Right atrium auricular region (tissue), 2 donors: ENCODE measurements around the gene MYO10. TPM values are rescaled to one million over a fixed set of nuclear protein-coding genes. Genes with fewer than 3 reads are reported as not detected.

Experiments used
- DNase-seq: peaks from one replicate; pipeline ENCODE4 v3.0.0-alpha.2; 2019; ENCODE audit warnings: low spot score
- H3K27ac ChIP-seq, 2 donors: fragments of 200-600 bp; sonication (generic); 1 replicate in 1 of 2; 2 replicates in 1 of 2; pipeline ENCODE4 v1.5.1; 2016 to 2019
- H3K27me3 ChIP-seq, 2 donors: fragments of 200-600 bp; sonication (generic); one replicate each; pipeline versions ENCODE4 v1.5.1 to v1.6.0; 2017 to 2019
- H3K36me3 ChIP-seq: fragments of 200-600 bp; sonication (generic); one replicate; pipeline ENCODE4 v1.5.1; 2016
- H3K4me1 ChIP-seq, 2 donors: fragments of 200-600 bp; sonication (generic); one replicate each; pipeline versions ENCODE4 v1.5.1 to v1.6.0; 2017 to 2019
- H3K4me3 ChIP-seq, 2 donors: fragments of 200-600 bp; sonication (generic); 1 replicate in 1 of 2; 2 replicates in 1 of 2; pipeline ENCODE4 v1.5.1; 2017 to 2019; ENCODE audit warnings: mild to moderate bottlenecking in 1 of 2, moderate library complexity in 1 of 2
- H3K9me3 ChIP-seq, 2 donors: fragments of 200-600 bp; sonication (generic); one replicate each; pipeline ENCODE4 v1.5.1; 2019
- total RNA-seq, 2 donors: library from RNA; depleted of rRNA; stranded (reverse); fragments of >200 nt; gene quantifications; one replicate each; pipeline ENCODE4 v1.1.0, GENCODE V29; 2016
- TF ChIP-seq, protein P1 (sequence below), 2 donors: fragments of 200-600 bp; sonication (generic); IDR thresholded peaks; one replicate each; pipeline ENCODE4 v1.5.1; 2019; ENCODE audit warnings: antibody characterized with exemption in 2 of 2

The MYO10 gene
- total RNA-seq, 2 donors from 2014 or later, result 3.8 to 5.5 TPM

DNA sequence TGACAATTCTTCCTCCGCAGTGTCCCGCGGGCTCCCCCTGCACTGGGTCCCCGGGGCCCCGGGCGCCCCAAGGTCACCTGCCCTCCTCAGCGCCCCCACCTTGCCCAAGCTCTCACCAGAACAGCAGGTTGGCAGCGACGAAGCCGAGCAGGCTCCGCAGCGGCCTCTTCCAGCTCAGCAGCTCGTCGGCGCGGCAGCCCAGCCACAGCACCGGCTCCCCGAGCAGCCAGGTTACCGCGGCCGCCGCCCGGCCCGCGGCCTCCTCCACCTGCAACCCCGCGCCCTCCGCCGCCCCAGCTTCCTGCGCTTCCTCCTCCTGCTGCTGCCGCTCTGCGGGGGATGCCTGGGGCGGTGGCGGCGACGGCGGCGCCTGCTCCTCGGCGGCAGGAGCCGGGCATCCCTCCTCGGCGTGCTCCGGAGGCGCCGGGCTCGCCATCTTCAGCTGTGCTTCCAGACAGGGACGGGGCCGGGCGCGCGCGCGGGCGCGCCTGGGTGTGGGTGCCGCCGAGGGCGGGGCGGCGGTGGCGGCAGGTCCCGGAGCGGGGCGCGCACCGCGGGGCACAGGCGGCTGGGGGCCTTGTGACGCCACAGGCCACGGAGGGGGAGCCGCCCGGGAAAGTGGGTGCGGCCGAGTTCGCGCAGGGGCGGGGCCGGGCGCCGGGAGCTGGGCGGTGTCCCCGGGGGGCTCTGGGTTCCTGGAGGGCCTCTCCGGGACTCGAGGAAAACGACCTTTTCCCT, 319.4 kb downstream of the MYO10 start, which contains the start of gene RETREG1:
RETREG1 (minus strand) TSS at position 462 of the 738 bp plus-strand sequence; CDS start at position 436, 26 bp downstream.
- peak within 1 kb of the TSS; percentile 86 to 96 for H3K27ac ChIP-seq
- TF ChIP-seq, protein P1, sequence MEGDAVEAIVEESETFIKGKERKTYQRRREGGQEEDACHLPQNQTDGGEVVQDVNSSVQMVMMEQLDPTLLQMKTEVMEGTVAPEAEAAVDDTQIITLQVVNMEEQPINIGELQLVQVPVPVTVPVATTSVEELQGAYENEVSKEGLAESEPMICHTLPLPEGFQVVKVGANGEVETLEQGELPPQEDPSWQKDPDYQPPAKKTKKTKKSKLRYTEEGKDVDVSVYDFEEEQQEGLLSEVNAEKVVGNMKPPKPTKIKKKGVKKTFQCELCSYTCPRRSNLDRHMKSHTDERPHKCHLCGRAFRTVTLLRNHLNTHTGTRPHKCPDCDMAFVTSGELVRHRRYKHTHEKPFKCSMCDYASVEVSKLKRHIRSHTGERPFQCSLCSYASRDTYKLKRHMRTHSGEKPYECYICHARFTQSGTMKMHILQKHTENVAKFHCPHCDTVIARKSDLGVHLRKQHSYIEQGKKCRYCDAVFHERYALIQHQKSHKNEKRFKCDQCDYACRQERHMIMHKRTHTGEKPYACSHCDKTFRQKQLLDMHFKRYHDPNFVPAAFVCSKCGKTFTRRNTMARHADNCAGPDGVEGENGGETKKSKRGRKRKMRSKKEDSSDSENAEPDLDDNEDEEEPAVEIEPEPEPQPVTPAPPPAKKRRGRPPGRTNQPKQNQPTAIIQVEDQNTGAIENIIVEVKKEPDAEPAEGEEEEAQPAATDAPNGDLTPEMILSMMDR (IDR thresholded peaks at IDR 0.05), result no peak
- H3K9me3 ChIP-seq, result no peaks in the 10 kb centered on the region
- peaks cover 0 to 19% of the 10 kb centered on the region in 2 donors for H3K4me1 ChIP-seq
- no peaks in the 10 kb centered on the region for H3K27me3 ChIP-seq
- DNase-seq, result no peak
- H3K36me3 ChIP-seq, result no peaks in the 10 kb centered on the region
- peak within 1 kb of the TSS; percentile 89 to 91 for H3K4me3 ChIP-seq

DNA sequence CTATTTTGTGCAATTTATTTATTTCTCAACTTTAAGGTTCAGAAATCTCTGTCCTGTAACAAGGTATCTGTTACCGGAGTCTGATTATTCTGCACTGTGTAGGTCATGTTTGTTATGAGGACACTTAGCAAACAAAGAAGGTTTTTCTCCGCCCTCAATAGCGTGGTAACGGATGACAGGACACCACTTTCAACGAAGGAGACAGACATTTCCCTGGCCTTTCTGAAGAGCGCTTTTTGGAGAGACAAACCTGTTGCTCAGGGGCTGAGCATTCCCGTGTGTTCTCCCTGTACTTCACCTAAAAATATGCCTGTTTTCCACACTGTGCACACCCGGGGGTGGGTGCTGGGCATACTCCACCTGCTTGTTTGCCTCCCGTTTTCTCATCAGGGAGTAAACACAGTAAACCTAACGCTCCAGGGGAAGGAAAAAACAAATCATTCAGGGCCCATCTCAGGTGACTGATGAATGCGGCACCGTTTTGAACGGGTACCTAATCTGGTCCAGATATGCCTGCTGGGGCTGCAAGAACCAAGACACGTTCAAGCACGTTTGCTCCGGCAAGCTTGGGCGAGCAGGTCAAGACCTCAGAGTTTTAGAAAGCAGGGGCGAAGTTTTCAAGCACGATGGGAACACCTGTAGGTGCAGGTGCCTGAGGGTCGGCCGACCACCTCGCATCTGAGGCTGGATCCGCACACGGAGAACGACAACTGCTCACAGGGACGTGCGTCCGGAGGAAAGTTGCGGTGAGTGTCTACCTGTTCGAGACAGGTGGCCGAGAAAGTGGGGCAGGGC, 320.1 kb downstream of the MYO10 start:
- Histone ChIP-seq H3K4me1 (peaks cover 0 to 19% of the 10 kb centered on the region in 2 donors), H3K27me3 (no peaks in the 10 kb centered on the region), H3K4me3 (peak overlapping the region; percentile 89 to 91), H3K36me3 (no peaks in the 10 kb centered on the region), H3K9me3 (no peaks in the 10 kb centered on the region), H3K27ac (peak overlapping the region; percentile 86 to 96)
- no peak for DNase-seq
- TF ChIP-seq, protein P1 (IDR thresholded peaks at IDR 0.05), result no peak

DNA sequence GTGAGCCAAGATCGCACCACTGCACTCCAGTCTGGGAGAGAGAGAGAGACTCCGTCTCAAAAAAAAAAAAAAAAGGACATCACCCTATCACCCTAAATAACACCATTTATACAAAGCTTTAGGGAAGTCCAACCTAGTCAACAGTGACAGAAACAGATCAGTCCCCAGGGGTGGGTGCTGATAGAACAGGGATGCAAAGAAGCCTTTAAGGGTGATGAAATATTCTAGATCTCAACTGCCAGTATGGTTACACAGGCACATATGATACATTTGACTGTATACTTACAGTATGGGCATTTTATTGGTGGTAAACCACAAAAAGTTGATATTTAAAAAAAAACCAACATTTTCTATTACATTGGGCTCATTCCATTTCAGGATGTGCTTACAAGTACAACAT, 324.1 kb downstream of the MYO10 start:
- H3K9me3 ChIP-seq, result no peaks in the 10 kb centered on the region
- no peaks in the 10 kb centered on the region for H3K36me3 ChIP-seq
- H3K4me3 ChIP-seq, result no peak overlapping the region
- H3K27ac ChIP-seq, result no peak overlapping the region
- H3K27me3 ChIP-seq, result no peaks in the 10 kb centered on the region
- TF ChIP-seq, protein P1 (IDR thresholded peaks at IDR 0.05), result no peak
- H3K4me1 ChIP-seq, result peaks cover 0 to 15% of the 10 kb centered on the region in 2 donors
- no peak for DNase-seq
